Hepatocyte (in vitro differentiated cells): ENCODE measurements around the gene N4BP3. TPM values are rescaled to one million over a fixed set of nuclear protein-coding genes. Genes with fewer than 3 reads are reported as not detected.
A peak's percentile ranks its signal among the peaks of the same experiment; 100 is the strongest.
"Not testable (repeated sequence)": the region's sequence is repeated elsewhere in the genome, so short reads cannot be mapped to it uniquely, and the experiment has no call there.

Experiments used
- DNase-seq: peaks from one replicate; pipeline ENCODE4 v3.0.0-alpha.2; 2016; ENCODE audit warnings: low spot score
- H2AFZ ChIP-seq: fragments of 200-600 bp; sonication (generic); 2 replicates; pipeline ENCODE4 v1.6.0; 2016; ENCODE audit warnings: antibody characterized with exemption, mild to moderate bottlenecking
- H3K27ac ChIP-seq: fragments of 200-600 bp; sonication (generic); 2 replicates; pipeline ENCODE4 v1.5.1; 2016; ENCODE audit warnings: mild to moderate bottlenecking
- H3K27me3 ChIP-seq: fragments of 200-600 bp; sonication (generic); 2 replicates; pipeline ENCODE4 v1.6.1; 2016
- H3K36me3 ChIP-seq: fragments of 200-600 bp; sonication (generic); replicated peaks from 2 replicates; pipeline ENCODE4 v1.5.1; 2016; ENCODE audit warnings: low read depth; ENCODE audit not compliant: insufficient read depth
- H3K4me1 ChIP-seq: fragments of 200-600 bp; sonication (generic); 2 replicates; pipeline ENCODE4 v1.5.1; 2016; ENCODE audit warnings: mild to moderate bottlenecking, moderate library complexity; ENCODE audit not compliant: insufficient read depth
- H3K4me2 ChIP-seq: fragments of 200-600 bp; sonication (generic); 2 replicates; pipeline ENCODE4 v1.6.0; 2016
- H3K4me3 ChIP-seq: fragments of 200-600 bp; sonication (generic); 2 replicates; pipeline ENCODE4 v1.5.1; 2016; ENCODE audit warnings: mild to moderate bottlenecking
- H3K79me2 ChIP-seq: fragments of 200-600 bp; sonication (generic); 2 replicates; pipeline ENCODE4 v1.6.0; 2017; ENCODE audit warnings: mild to moderate bottlenecking
- H3K9me2 ChIP-seq: fragments of 200-600 bp; sonication (generic); replicated peaks from 2 replicates; pipeline ENCODE4 v1.6.0; 2017; ENCODE audit warnings: mild to moderate bottlenecking; ENCODE audit not compliant: insufficient read depth
- H3K9me3 ChIP-seq: fragments of 200-600 bp; sonication (generic); 2 replicates; pipeline ENCODE4 v1.5.1; 2016; ENCODE audit warnings: low read depth, mild to moderate bottlenecking
- H4K20me1 ChIP-seq: fragments of 200-600 bp; sonication (generic); 2 replicates; pipeline ENCODE4 v1.6.0; 2016; ENCODE audit warnings: mild to moderate bottlenecking; ENCODE audit not compliant: insufficient read depth, poor library complexity, severe bottlenecking
- CTCF ChIP-seq: fragments of 200-600 bp; sonication (generic); IDR thresholded peaks from 2 replicates; pipeline ENCODE4 v1.5.1; 2016; ENCODE audit warnings: antibody characterized with exemption, mild to moderate bottlenecking; ENCODE audit not compliant: poor library complexity
- EZH2 ChIP-seq: fragments of 200-600 bp; sonication (generic); IDR thresholded peaks from 2 replicates; pipeline ENCODE4 v1.6.1; 2016; ENCODE audit warnings: antibody characterized with exemption, mild to moderate bottlenecking, borderline replicate concordance
- EZH2phosphoT487 ChIP-seq: fragments of 200-600 bp; sonication (generic); IDR thresholded peaks from one replicate; pipeline ENCODE4 v1.6.1; 2018; ENCODE audit warnings: antibody characterized with exemption, mild to moderate bottlenecking, low read depth, moderate library complexity; ENCODE audit not compliant: unreplicated experiment, severe bottlenecking
- WGBS: methylation state at CpG from one replicate; pipeline ENCODE4 v1.1.6; 2016; ENCODE audit warnings: low lambda C conversion rate; ENCODE audit errors: missing lambda C conversion rate; 5-methylcytosine and 5-hydroxymethylcytosine counted together
- polyA plus RNA-seq: library from polyadenylated mRNA; unstranded; fragments of >200 nt; fragmentation: Nextera tagmentation; extraction: Ambion mirVana; gene quantifications from 2 replicates; pipeline ENCODE4 v1.2.1, GENCODE V29; 2016
- total RNA-seq: library from RNA; depleted of rRNA; stranded (reverse); fragments of >200 nt; gene quantifications from 2 replicates; pipeline ENCODE4 v1.2.3, GENCODE V29; 2014

The N4BP3 gene
- total and polyA plus RNA-seq, 2 experiments from 2014 or later = 1.6 to 2.3 TPM

GRCh38 chr5:178126556-178126955, 13.2 kb downstream of the N4BP3 start:
- Histone ChIP-seq H3K36me3 (no peaks in the 10 kb centered on the region), H3K79me2 (peaks cover 2% of the 10 kb centered on the region)
- TF ChIP-seq CTCF = no peak
- no peak for TF ChIP-seq EZH2phosphoT487
- no peak for TF ChIP-seq EZH2

GRCh38 chr5:178127300-178128009, 14.1 kb downstream of the N4BP3 start:
- H3K4me2 ChIP-seq, H2AFZ ChIP-seq, H4K20me1 ChIP-seq, H3K9me3 ChIP-seq, DNase-seq, H3K4me1 ChIP-seq, H3K4me3 ChIP-seq, H3K27ac ChIP-seq, H3K27me3 ChIP-seq, H3K9me2 ChIP-seq, H3K36me3 ChIP-seq: not testable (repeated sequence)
- peaks cover 11% of the 10 kb centered on the region for H3K79me2 ChIP-seq
- WGBS = 86% methylated on average over 14 of the region's 14 CpGs

More at GRCh38 chr5:178126556-178126955, 13.2 kb downstream of the N4BP3 start:
- 33% methylated on average over 3 of the region's 3 CpGs for WGBS
- H3K9me3 ChIP-seq = no peaks in the 10 kb centered on the region
- DNase-seq = no peak
- no peak overlapping the region for H3K4me2 ChIP-seq
- no peak overlapping the region for H3K27ac ChIP-seq
- no peaks in the 10 kb centered on the region for H3K27me3 ChIP-seq
- no peaks in the 10 kb centered on the region for H3K9me2 ChIP-seq
- no peak overlapping the region for H2AFZ ChIP-seq
- no peak overlapping the region for H3K4me3 ChIP-seq
- H3K4me1 ChIP-seq = peaks cover 4% of the 10 kb centered on the region
- no peaks in the 10 kb centered on the region for H4K20me1 ChIP-seq

GRCh38 chr5:178129296-178129695, 16.0 kb downstream of the N4BP3 start:
- Histone ChIP-seq H4K20me1 (no peaks in the 10 kb centered on the region), H3K27me3 (no peaks in the 10 kb centered on the region), H3K27ac (no peak overlapping the region), H3K9me2 (no peaks in the 10 kb centered on the region), H3K36me3 (no peaks in the 10 kb centered on the region), H3K9me3 (no peaks in the 10 kb centered on the region), H3K4me1 (peaks cover 9% of the 10 kb centered on the region), H3K4me2 (no peak overlapping the region), H2AFZ (no peak overlapping the region), H3K79me2 (peaks cover 12% of the 10 kb centered on the region), H3K4me3 (no peak overlapping the region)
- TF ChIP-seq CTCF (no peak), EZH2phosphoT487 (no peak), EZH2 (no peak)
- WGBS = 90% methylated on average over 8 of the region's 9 CpGs
- DNase-seq = no peak

GRCh38 chr5:178130234-178130575, 16.9 kb downstream of the N4BP3 start:
- H3K27me3 ChIP-seq, H3K9me2 ChIP-seq, DNase-seq, H3K9me3 ChIP-seq, H3K4me1 ChIP-seq, H3K36me3 ChIP-seq, H4K20me1 ChIP-seq: not testable (repeated sequence)
- H3K4me2 ChIP-seq = peak overlapping the region; percentile 95
- peak overlapping the region; percentile 99 for H3K4me3 ChIP-seq
- peak overlapping the region; percentile 99 for H2AFZ ChIP-seq
- H3K27ac ChIP-seq = peak overlapping the region; percentile 99
- H3K79me2 ChIP-seq = peaks cover 20% of the 10 kb centered on the region
- 19% methylated on average over 11 of the region's 11 CpGs for WGBS
